NCI-H1092 treated with DMSO at 0.1 percent for 48 hours (cell line): ENCODE data around the gene MT1X.

Experiments used
- DNase-seq: peaks from one replicate; lab custom pipeline; 2025; lab: John Stamatoyannopoulos, UW

Gene MT1X

GRCh38 chr16:56679818-56680217 lies 2.5 kb upstream of the MT1X start:
- DNase-seq: no peak

- no peak for DNase-seq
Observed at GRCh38 chr16:56682703-56683397, 580 bp downstream of the MT1X start.

GRCh38 chr16:56683424-56684172 lies 1.3 kb downstream of the MT1X start:
- DNase-seq: no peak

GRCh38 chr16:56684256-56684925 lies 2.1 kb downstream of the MT1X start:
- DNase-seq: no peak

- DNase-seq: no peak
Observed at GRCh38 chr16:56684926-56685590, 2.8 kb downstream of the MT1X start.

- DNase-seq: no peak
Observed at GRCh38 chr16:56686758-56687157, 4.5 kb downstream of the MT1X start.

- DNase-seq: no peak
Observed at GRCh38 chr16:56688762-56689161, 6.5 kb downstream of the MT1X start.

- DNase-seq: no peak
Observed at GRCh38 chr16:56689171-56689570, 6.9 kb downstream of the MT1X start.

- no peak for DNase-seq
Observed at GRCh38 chr16:56690420-56691122, 8.3 kb downstream of the MT1X start.

- no peak for DNase-seq
Observed at GRCh38 chr16:56691885-56692284, 9.6 kb downstream of the MT1X start.

- DNase-seq: no peak
Observed at GRCh38 chr16:56695246-56695645, 13.0 kb downstream of the MT1X start.

GRCh38 chr16:56697456-56698155 lies 15.3 kb downstream of the MT1X start:
- DNase-seq: no peak

GRCh38 chr16:56700195-56700594 lies 17.9 kb downstream of the MT1X start:
- DNase-seq: no peak

GRCh38 chr16:56700631-56701030 lies 18.4 kb downstream of the MT1X start:
- no peak for DNase-seq

GRCh38 chr16:56701534-56701933 lies 19.3 kb downstream of the MT1X start:
- DNase-seq: no peak

GRCh38 chr16:56702836-56703235 lies 20.6 kb downstream of the MT1X start:
- DNase-seq: no peak

GRCh38 chr16:56708525-56709442 lies 26.5 kb downstream of the MT1X start:
- DNase-seq: no peak

GRCh38 chr16:56709443-56710040 lies 27.3 kb downstream of the MT1X start:
- no peak for DNase-seq

GRCh38 chr16:56710181-56710737 lies 28.0 kb downstream of the MT1X start:
- no peak for DNase-seq
